Mesenchymal stem cell (in vitro differentiated cells and primary cell): ENCODE data around the gene ZIC4.

Experiments
- DNase-seq: peaks from one replicate; pipeline ENCODE4 v3.0.0-alpha.2; 2013
- H2AFZ ChIP-seq: one replicate; pipeline ENCODE4 v1.6.1; 2013; ENCODE audit warnings: low read depth, mild to moderate bottlenecking, control low read depth, inconsistent platforms, low read length, moderate library complexity
- H2AK5ac ChIP-seq: 2 replicates; pipeline ENCODE4 v1.6.1; 2013; ENCODE audit warnings: low read length, moderate library complexity, mild to moderate bottlenecking, inconsistent platforms; ENCODE audit not compliant: severe bottlenecking
- H2BK120ac ChIP-seq: one replicate; pipeline ENCODE4 v1.6.1; 2013; ENCODE audit warnings: low read depth, mild to moderate bottlenecking, inconsistent platforms, low read length, moderate library complexity
- H2BK12ac ChIP-seq, 2 experiments: one replicate each; pipeline ENCODE4 v1.6.1; 2013; ENCODE audit warnings: inconsistent platforms in 2 of 2, low read length in 2 of 2, mild to moderate bottlenecking in 2 of 2, moderate library complexity in 2 of 2, control low read depth in 1 of 2
- H2BK15ac ChIP-seq: one replicate; pipeline ENCODE4 v1.6.1; 2013; ENCODE audit warnings: mild to moderate bottlenecking, low read depth, inconsistent platforms; ENCODE audit not compliant: poor library complexity, severe bottlenecking
- H2BK5ac ChIP-seq: 2 replicates; pipeline ENCODE4 v1.6.1; 2013; ENCODE audit warnings: low read depth, mild to moderate bottlenecking, low read length, control low read depth, inconsistent platforms; ENCODE audit not compliant: poor library complexity, severe bottlenecking
- H3K14ac ChIP-seq, 2 experiments: one replicate each; pipeline ENCODE4 v1.6.1; 2013; ENCODE audit warnings: inconsistent platforms in 2 of 2, low read length in 2 of 2, control low read depth in 1 of 2, mild to moderate bottlenecking in 1 of 2, moderate library complexity in 1 of 2
- H3K18ac ChIP-seq, 2 experiments: one replicate each; pipeline ENCODE4 v1.6.1; 2013; ENCODE audit warnings: inconsistent platforms in 2 of 2, low read length in 2 of 2, control low read depth in 1 of 2, low read depth in 1 of 2, mild to moderate bottlenecking in 1 of 2
- H3K23ac ChIP-seq, 2 experiments: one replicate each; pipeline ENCODE4 v1.6.1; 2013; ENCODE audit warnings: inconsistent platforms in 2 of 2, low read length in 2 of 2, mild to moderate bottlenecking in 2 of 2, moderate library complexity in 2 of 2, control low read depth in 1 of 2
- H3K27ac ChIP-seq: 2 replicates; pipeline ENCODE4 v1.5.1; 2013; ENCODE audit warnings: mild to moderate bottlenecking, moderate library complexity, low read length, control low read depth, inconsistent platforms; ENCODE audit not compliant: poor library complexity, severe bottlenecking
- H3K27me3 ChIP-seq, 2 experiments: 2 replicates each; pipeline versions ENCODE4 v1.6.1 to v1.7.0; 2013; ENCODE audit warnings: low read length in 2 of 2, mild to moderate bottlenecking in 2 of 2, moderate library complexity in 2 of 2, control low read depth in 1 of 2, inconsistent platforms in 1 of 2; ENCODE audit not compliant: control insufficient read depth in 1 of 2, insufficient read depth in 1 of 2
- H3K36me3 ChIP-seq, 2 experiments: 2 replicates each; pipeline versions ENCODE4 v1.6.1 to v1.7.0; 2013; ENCODE audit warnings: low read length in 2 of 2, control low read depth in 1 of 2, inconsistent platforms in 1 of 2, low read depth in 1 of 2, mild to moderate bottlenecking in 1 of 2; ENCODE audit not compliant: insufficient read depth in 2 of 2, control insufficient read depth in 1 of 2
- H3K4ac ChIP-seq, 2 experiments: one replicate each; pipeline ENCODE4 v1.6.1; 2013; ENCODE audit warnings: inconsistent platforms in 2 of 2, low read length in 2 of 2, mild to moderate bottlenecking in 2 of 2, moderate library complexity in 2 of 2, control low read depth in 1 of 2, low read depth in 1 of 2
- H3K4me1 ChIP-seq: 2 replicates; pipeline ENCODE4 v1.6.1; 2013; ENCODE audit warnings: low read depth, low read length, control low read depth; ENCODE audit not compliant: control insufficient read depth, insufficient read depth
- H3K4me2 ChIP-seq: 2 replicates; pipeline ENCODE4 v1.6.1; 2013; ENCODE audit warnings: low read length, mild to moderate bottlenecking, inconsistent platforms; ENCODE audit not compliant: poor library complexity, severe bottlenecking
- H3K4me3 ChIP-seq, 2 experiments: 2 replicates each; pipeline versions ENCODE4 v1.5.1 to v1.7.0; 2013; ENCODE audit warnings: low read length in 2 of 2, mild to moderate bottlenecking in 2 of 2, control low read depth in 1 of 2, low read depth in 1 of 2; ENCODE audit not compliant: insufficient read depth in 1 of 2
- H3K79me1 ChIP-seq: replicated peaks from 2 replicates; pipeline ENCODE4 v1.6.1; 2013; ENCODE audit warnings: mild to moderate bottlenecking, control low read depth, low read length, inconsistent platforms; ENCODE audit not compliant: poor library complexity, severe bottlenecking
- H3K9ac ChIP-seq: 2 replicates; pipeline ENCODE4 v1.7.0; 2013; ENCODE audit warnings: mild to moderate bottlenecking, low read length, moderate library complexity
- H3K9me3 ChIP-seq: 2 replicates; pipeline ENCODE4 v1.7.0; 2013; ENCODE audit warnings: mild to moderate bottlenecking, low read length; ENCODE audit not compliant: control insufficient read depth
- H4K8ac ChIP-seq: one replicate; pipeline ENCODE4 v1.6.1; 2013; ENCODE audit warnings: inconsistent platforms, mild to moderate bottlenecking, low read length, moderate library complexity
- H4K91ac ChIP-seq: one replicate; pipeline ENCODE4 v1.6.1; 2013; ENCODE audit warnings: mild to moderate bottlenecking, low read length, inconsistent platforms
- WGBS: methylation state at CpG from one replicate; pipeline ENCODE4 v1.1.7; 2013; ENCODE audit warnings: mixed read lengths; 5-methylcytosine and 5-hydroxymethylcytosine counted together

ZIC4 gene

GRCh38 chr3:147420353-147421183, 14.2 kb upstream of the ZIC4 start:
- peaks cover 4% of the 10 kb centered on the region for H3K9me3 ChIP-seq
- WGBS: 8% methylated on average over 25 of the region's 32 CpGs
- H3K4me1 ChIP-seq: peaks cover 15% of the 10 kb centered on the region
- no peak overlapping the region for H4K91ac ChIP-seq
- no peak overlapping the region for H2BK12ac ChIP-seq
- H3K79me1 ChIP-seq: peaks cover 5% of the 10 kb centered on the region
- DNase-seq: no peak
- H2BK5ac ChIP-seq: no peak overlapping the region
- H2AFZ ChIP-seq: no peak overlapping the region
- no peaks in the 10 kb centered on the region for H3K36me3 ChIP-seq
- peak overlapping the region; percentile 59 to 61 for H3K4me3 ChIP-seq
- no peak overlapping the region for H3K23ac ChIP-seq
- no peak overlapping the region for H3K4ac ChIP-seq
- H3K27me3 ChIP-seq: peaks cover 8 to 98% of the 10 kb centered on the region in 2 experiments
- no peak overlapping the region for H3K14ac ChIP-seq
- H4K8ac ChIP-seq: no peak overlapping the region
- H3K4me2 ChIP-seq: peak overlapping the region; percentile 92
- peak overlapping the region; percentile 20 for H2BK15ac ChIP-seq
- no peak overlapping the region for H2BK120ac ChIP-seq
- no peak overlapping the region for H3K9ac ChIP-seq
- no peak overlapping the region for H2AK5ac ChIP-seq
- no peak overlapping the region for H3K27ac ChIP-seq
- H3K18ac ChIP-seq: no peak overlapping the region

DNA sequence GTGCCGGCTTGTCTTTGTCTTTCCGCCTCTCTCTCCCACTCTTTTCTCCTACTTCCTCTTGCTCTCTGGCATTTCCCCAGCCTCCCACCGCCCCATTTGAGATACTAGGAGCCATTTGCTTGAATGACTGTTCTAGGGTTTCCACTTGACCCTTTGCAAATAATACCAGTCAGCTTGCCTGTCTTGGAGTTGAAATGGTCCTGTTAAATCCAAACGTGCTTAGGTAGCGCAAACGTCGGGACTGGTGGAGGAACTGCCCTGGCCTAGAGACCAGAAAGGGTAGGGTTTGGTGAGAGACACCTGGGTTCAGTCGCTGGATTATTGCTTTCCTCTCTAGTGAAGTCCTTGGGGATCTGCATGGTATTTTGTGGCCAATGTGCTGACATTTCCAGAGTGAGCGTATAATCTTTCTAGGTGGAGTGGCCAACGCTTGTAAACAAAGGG, 13.5 kb upstream of the ZIC4 start:
- H4K91ac ChIP-seq: no peak overlapping the region
- H3K18ac ChIP-seq: no peak overlapping the region
- peaks cover 5% of the 10 kb centered on the region for H3K79me1 ChIP-seq
- no peak overlapping the region for H3K4ac ChIP-seq
- no peak overlapping the region for H3K14ac ChIP-seq
- no peaks in the 10 kb centered on the region for H3K36me3 ChIP-seq
- H3K27ac ChIP-seq: no peak overlapping the region
- H2AK5ac ChIP-seq: peak overlapping the region; percentile 9
- H2BK15ac ChIP-seq: no peak overlapping the region
- peaks cover 4% of the 10 kb centered on the region for H3K9me3 ChIP-seq
- no peak overlapping the region for H3K4me2 ChIP-seq
- H2BK12ac ChIP-seq: no peak overlapping the region
- H2BK5ac ChIP-seq: no peak overlapping the region
- DNase-seq: no peak
- no peak overlapping the region for H3K4me3 ChIP-seq
- H3K9ac ChIP-seq: no peak overlapping the region
- peaks cover 17% of the 10 kb centered on the region for H3K4me1 ChIP-seq
- H3K23ac ChIP-seq: no peak overlapping the region
- no peak overlapping the region for H2BK120ac ChIP-seq
- no peak overlapping the region for H4K8ac ChIP-seq
- no peak overlapping the region for H2AFZ ChIP-seq
- WGBS: 25% methylated on average over 10 of the region's 10 CpGs
- H3K27me3 ChIP-seq: peaks cover 7 to 98% of the 10 kb centered on the region in 2 experiments

GRCh38 chr3:147418808-147419701, 12.7 kb upstream of the ZIC4 start:
- 1% methylated on average over 46 of the region's 54 CpGs for WGBS
- Histone ChIP-seq H3K14ac (no peak overlapping the region), H3K4me3 (peak overlapping the region; percentile 60 to 73)

DNA sequence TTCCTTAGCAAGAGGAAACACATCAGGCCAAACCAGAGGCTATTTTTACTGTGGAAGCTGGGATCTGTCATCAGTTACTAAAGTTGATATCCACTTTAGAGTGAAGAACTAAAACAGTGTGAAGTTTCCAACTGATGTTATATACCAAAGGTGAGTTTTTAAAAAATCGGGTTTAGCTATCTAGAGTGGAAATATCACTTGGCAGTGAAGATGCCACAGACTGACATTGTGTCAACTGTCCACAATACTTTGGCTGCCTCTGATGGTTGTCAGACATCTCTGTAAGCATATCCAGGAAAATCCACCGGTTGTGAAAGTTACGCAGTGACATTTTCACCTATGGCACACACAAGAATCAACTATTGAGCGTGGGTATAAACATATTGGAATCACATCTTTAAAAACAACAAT, 12.0 kb upstream of the ZIC4 start:
- Histone ChIP-seq H2AK5ac (no peak overlapping the region), H2BK120ac (no peak overlapping the region), H3K27ac (peak overlapping the region; percentile 62), H3K9ac (no peak overlapping the region), H3K4me2 (peak overlapping the region; percentile 84), H3K9me3 (peaks cover 4% of the 10 kb centered on the region), H2AFZ (no peak overlapping the region), H4K91ac (no peak overlapping the region), H3K4me3 (peak overlapping the region in 1 of 2 experiments; percentile 73), H3K18ac (no peak overlapping the region), H3K4me1 (peaks cover 14% of the 10 kb centered on the region), H3K79me1 (peaks cover 5% of the 10 kb centered on the region), H3K23ac (no peak overlapping the region), H2BK5ac (no peak overlapping the region), H3K4ac (no peak overlapping the region), H4K8ac (no peak overlapping the region), H3K36me3 (no peaks in the 10 kb centered on the region), H3K14ac (no peak overlapping the region), H2BK15ac (no peak overlapping the region), H3K27me3 (peaks cover 0 to 97% of the 10 kb centered on the region in 2 experiments), H2BK12ac (no peak overlapping the region)
- 69% methylated on average over 3 of the region's 4 CpGs for WGBS
- DNase-seq: no peak

More at GRCh38 chr3:147418808-147419701, 12.7 kb upstream of the ZIC4 start:
- Histone ChIP-seq H2BK120ac (no peak overlapping the region), H3K4ac (no peak overlapping the region), H3K36me3 (no peaks in the 10 kb centered on the region), H3K9me3 (peaks cover 4% of the 10 kb centered on the region), H3K27ac (peak overlapping the region; percentile 62), H3K4me1 (peaks cover 14% of the 10 kb centered on the region), H3K79me1 (peaks cover 5% of the 10 kb centered on the region), H4K91ac (no peak overlapping the region), H2AK5ac (no peak overlapping the region), H4K8ac (no peak overlapping the region), H3K18ac (no peak overlapping the region), H2BK15ac (no peak overlapping the region), H2AFZ (peak overlapping the region; percentile 67), H3K27me3 (peaks cover 4 to 98% of the 10 kb centered on the region in 2 experiments), H3K23ac (peak overlapping the region in 1 of 2 experiments; percentile 31), H2BK5ac (no peak overlapping the region), H2BK12ac (no peak overlapping the region), H3K9ac (peak overlapping the region; percentile 55), H3K4me2 (peak overlapping the region; percentile 84)
- peak; percentile 18 for DNase-seq
